Measurements from ENCODE around the gene TMEM31.

Gene TMEM31, protein sequence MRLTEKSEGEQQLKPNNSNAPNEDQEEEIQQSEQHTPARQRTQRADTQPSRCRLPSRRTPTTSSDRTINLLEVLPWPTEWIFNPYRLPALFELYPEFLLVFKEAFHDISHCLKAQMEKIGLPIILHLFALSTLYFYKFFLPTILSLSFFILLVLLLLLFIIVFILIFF

GRCh38 chrX:103710609-103711008, at the start of gene TMEM31:
TMEM31 (plus strand) TSS chrX:103710909; CDS start chrX:103712259, 1,350 bp downstream.
- Mint-ChIP-seq H3K27ac (no peak within 1 kb of the TSS), H3K27me3 (peaks cover 17% of the 10 kb centered on the region), H3K9me3 (no peaks in the 10 kb centered on the region), H3K4me1 (ENCODE audit: low read depth) (no peaks in the 10 kb centered on the region), H3K36me3 (ENCODE audit: low read depth) (no peaks in the 10 kb centered on the region), H3K4me3 (no peak within 1 kb of the TSS)
- no peak for DNase-seq

DNA sequence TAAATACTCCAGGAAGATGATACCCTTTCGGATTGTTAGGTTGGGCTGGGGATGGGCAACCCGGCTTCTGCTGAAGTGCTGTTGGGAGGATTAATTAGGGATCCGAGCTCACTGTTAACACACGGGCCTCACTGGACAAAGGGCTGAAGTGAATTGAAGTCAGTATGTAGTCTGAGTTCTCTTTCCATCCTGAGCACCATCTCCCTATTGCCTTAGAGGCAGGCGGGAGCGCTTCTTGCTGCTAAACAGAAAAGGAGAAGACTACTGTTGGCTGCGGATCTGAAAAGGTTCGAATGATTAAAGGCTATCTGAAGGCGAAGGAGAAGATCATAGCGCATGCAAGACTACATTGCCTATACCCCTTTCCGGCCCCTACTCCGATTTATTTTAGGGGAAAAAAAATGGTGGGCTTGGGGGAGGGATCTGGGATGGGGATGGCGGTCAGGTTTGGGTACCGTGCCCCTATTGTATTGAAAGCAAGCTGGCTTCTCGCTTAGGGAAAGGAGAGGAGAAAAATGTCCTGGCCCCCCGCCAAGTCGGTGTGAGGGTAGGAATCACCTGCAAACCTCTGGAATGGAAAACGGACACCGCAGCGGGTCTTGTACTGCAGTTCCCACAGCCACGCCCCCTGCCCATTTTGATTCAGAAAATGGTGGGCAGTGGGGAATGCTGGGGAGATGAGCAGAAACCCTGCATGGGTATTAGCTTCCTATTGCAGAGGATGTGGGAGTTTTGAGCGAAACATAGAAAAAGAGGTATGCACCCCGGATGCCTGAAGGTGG, 46.5 kb upstream of the TMEM31 start:
- Mint-ChIP-seq H3K27ac (no peak overlapping the region), H3K4me3 (no peak overlapping the region), H3K27me3 (peaks cover 54% of the 10 kb centered on the region), H3K4me1 (ENCODE audit: low read depth) (no peaks in the 10 kb centered on the region), H3K36me3 (ENCODE audit: low read depth) (no peaks in the 10 kb centered on the region), H3K9me3 (no peaks in the 10 kb centered on the region)
- DNase-seq: no peak

- Mint-ChIP-seq H3K9me3 (no peaks in the 10 kb centered on the region), H3K27ac (no peak overlapping the region), H3K4me1 (ENCODE audit: low read depth) (no peaks in the 10 kb centered on the region), H3K27me3 (peaks cover 38% of the 10 kb centered on the region), H3K36me3 (ENCODE audit: low read depth) (no peaks in the 10 kb centered on the region), H3K4me3 (no peak overlapping the region)
- DNase-seq: no peak
These were observed 44.3 kb upstream of the TMEM31 start for GRCh38 chrX:103666202-103667107.

- Mint-ChIP-seq H3K4me3 (no peak overlapping the region), H3K9me3 (no peaks in the 10 kb centered on the region), H3K4me1 (ENCODE audit: low read depth) (no peaks in the 10 kb centered on the region), H3K27ac (no peak overlapping the region), H3K27me3 (peaks cover 14% of the 10 kb centered on the region), H3K36me3 (ENCODE audit: low read depth) (peaks cover 4% of the 10 kb centered on the region)
- DNase-seq: no peak
These were observed 41.0 kb upstream of the TMEM31 start for GRCh38 chrX:103669745-103670144.

DNA sequence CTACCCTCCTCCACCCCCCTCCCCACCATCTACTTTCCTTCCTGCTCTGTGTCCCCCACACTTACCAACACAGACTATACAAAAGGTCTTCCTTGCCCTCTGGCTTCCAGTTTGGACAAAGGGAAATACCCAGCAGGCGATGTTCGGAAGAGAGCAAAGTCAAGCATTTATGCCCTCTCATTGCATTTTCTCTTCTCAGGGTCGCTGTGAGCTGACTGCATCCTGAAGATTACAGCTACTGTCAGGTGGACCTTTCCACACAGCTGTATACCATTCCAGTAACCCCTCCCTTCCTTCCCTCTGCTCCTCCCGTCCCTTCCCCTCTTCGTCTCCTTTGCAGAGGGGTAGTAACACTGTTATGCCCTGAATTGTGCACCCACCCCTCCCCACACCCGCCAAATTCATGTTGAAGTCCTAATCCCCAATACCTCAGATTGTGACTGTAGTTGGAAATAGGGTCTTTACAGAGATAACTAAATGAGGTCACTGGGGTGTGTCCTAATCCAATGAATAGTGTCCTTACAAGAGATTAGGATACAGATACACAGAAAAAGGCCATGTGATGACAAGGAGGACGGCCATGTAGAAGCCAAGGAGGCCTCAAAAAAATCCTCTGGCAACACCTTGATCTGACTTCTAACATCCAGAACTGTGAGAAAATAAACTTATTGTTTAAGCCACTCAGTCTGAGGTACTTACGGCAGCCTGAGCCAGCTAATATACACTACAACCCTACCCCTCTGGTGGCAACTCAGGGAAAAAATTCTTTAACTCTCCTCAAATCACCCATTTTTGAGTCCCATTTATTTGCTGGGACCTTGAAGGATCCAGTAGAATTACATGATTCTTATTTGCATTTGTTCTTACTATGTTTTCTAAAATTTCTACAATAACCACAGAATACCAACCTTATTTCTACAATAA, 35.9 kb upstream of the TMEM31 start:
- DNase-seq: no peak
- H3K9me3 Mint-ChIP-seq: no peaks in the 10 kb centered on the region
- H3K27me3 Mint-ChIP-seq: peaks cover 8% of the 10 kb centered on the region
- peaks cover 2% of the 10 kb centered on the region for H3K4me1 Mint-ChIP-seq (ENCODE audit: low read depth)
- peaks cover 50% of the 10 kb centered on the region for H3K36me3 Mint-ChIP-seq (ENCODE audit: low read depth)
- no peak overlapping the region for H3K27ac Mint-ChIP-seq
- no peak overlapping the region for H3K4me3 Mint-ChIP-seq

DNA sequence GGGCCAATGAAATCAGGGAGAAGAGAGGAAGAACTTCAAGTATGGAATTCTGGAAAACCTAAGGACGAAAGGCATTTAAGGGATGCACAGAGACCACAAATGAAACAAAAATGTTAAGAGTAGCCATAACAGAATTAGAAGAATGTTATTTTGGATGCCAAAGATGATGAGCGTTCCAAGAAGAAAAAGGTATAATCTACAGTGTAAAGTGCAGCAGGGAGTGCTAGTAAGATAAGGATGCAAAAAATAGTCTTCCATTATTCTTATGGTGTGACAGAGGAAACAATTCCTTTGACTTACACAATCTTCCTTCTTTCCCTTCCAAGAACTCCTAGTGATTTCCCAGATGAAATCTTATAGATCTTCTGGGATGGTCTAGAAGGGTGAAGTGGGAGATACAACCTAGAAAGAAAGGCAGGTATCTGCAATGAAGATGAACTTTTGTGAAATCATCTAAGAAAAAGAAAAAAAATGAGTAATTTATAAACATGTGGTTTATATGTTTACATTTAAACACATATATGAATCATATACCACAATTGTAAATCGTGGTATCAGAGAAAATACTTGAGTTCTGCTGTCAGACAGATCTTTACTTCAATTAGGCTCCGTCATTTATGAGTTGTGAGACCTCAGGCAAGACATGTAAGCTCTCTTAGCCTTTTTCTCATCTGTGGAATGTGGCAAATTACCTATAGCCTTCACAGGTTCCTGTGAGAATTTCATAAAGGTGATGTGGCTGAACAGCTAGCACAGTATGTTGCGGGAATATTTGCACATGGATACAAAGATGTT, 32.3 kb upstream of the TMEM31 start:
- Mint-ChIP-seq H3K4me3 (no peak overlapping the region), H3K36me3 (ENCODE audit: low read depth) (peaks cover 74% of the 10 kb centered on the region), H3K4me1 (ENCODE audit: low read depth) (peaks cover 2% of the 10 kb centered on the region), H3K27ac (no peak overlapping the region), H3K9me3 (no peaks in the 10 kb centered on the region), H3K27me3 (peaks cover 8% of the 10 kb centered on the region)
- DNase-seq: no peak

DNA sequence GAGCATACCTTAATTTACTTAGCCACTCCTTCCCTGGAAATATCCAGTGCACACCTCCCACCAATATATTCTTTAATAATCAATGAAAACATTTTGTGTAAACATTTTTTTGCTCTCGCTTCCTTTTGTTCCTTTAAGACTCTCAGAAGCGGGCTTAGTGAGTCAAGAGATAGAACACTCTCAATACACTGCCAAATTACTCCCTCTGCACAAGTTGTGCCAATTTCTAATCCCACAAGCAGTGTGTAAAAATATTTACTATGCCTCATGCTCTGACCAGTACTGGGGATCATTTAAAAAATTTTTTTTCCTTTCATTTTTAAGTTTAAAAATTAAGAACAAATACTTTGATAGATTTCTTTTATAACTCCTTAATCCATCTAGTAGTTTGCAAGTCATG, 29.3 kb upstream of the TMEM31 start:
- no peak overlapping the region for H3K27ac Mint-ChIP-seq
- H3K9me3 Mint-ChIP-seq: no peaks in the 10 kb centered on the region
- H3K4me1 Mint-ChIP-seq (ENCODE audit: low read depth): peaks cover 14% of the 10 kb centered on the region
- H3K4me3 Mint-ChIP-seq: no peak overlapping the region
- peaks cover 13% of the 10 kb centered on the region for H3K27me3 Mint-ChIP-seq
- no peak for DNase-seq
- peaks cover 78% of the 10 kb centered on the region for H3K36me3 Mint-ChIP-seq (ENCODE audit: low read depth)

DNA sequence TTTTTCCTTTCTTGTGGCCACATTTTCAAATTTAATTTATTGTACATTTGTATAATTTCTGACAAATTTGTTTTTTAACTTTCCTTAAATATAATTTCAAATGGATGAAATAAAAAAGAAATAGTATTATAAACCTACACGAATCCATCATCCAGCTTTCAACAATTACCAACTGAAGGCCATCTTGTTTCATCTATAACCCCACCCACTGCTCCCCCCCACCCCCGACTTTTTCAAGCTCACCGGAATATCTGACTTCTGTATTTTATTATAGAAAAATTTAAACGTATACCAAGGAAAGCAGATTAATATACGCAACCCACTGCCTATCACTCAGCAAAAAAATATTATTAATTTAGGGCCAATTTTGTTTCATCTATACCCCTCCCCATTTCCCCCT, 25.3 kb upstream of the TMEM31 start:
- H3K4me1 Mint-ChIP-seq (ENCODE audit: low read depth): peaks cover 13% of the 10 kb centered on the region
- peaks cover 11% of the 10 kb centered on the region for H3K27me3 Mint-ChIP-seq
- peaks cover 44% of the 10 kb centered on the region for H3K36me3 Mint-ChIP-seq (ENCODE audit: low read depth)
- no peaks in the 10 kb centered on the region for H3K9me3 Mint-ChIP-seq
- DNase-seq: no peak
- H3K27ac Mint-ChIP-seq: peak overlapping the region; percentile 89
- no peak overlapping the region for H3K4me3 Mint-ChIP-seq

DNA sequence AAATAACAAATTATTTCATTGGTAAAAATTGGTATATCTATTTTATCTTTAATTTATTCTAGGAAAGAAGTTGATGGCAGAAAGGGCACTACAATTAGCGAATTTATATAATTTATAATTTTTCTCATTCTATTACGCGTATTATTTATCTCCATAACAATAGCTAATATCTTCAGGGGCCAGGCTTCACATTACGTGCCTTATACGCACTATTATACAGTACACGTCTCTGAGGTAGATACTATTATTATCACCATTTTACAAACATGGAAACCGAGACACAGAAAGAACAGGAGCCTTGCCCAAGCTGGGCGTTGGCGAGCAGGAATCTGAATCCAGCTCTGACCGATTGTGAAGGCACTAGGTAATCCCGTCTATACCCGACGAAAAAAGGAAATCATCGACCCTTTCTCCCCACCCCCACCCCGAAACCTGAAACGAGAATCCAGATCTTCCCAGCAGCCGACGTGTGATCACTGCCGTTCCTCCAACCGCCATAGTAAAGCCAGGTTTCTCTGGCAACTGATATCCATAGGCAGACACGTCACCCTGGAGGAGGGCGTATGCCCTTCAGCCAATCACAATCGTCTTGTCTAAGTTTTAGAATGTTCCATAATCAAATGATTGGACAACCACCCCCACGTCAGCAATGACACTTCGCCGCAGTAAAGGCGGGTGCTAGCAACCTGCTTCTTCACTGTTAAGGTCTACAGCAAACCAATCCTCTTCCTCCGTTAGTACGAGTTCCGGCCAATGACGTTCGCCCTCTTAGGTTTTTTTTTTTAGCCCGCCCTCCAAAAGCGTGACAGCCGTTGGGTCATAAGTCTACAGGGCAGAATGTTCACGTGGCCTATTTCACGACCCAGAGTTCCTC, 24.3 kb upstream of the TMEM31 start, which contains the start of gene MORF4L2:
MORF4L2 (minus strand) TSS at position 501 of the 874 bp plus-strand sequence. CDS start 9,672 bp downstream, outside the sequence.
- DNase-seq: peak; percentile 80
- peaks cover 11% of the 10 kb centered on the region for H3K27me3 Mint-ChIP-seq
- H3K4me3 Mint-ChIP-seq: no peak within 1 kb of the TSS
- H3K36me3 Mint-ChIP-seq (ENCODE audit: low read depth): peaks cover 39% of the 10 kb centered on the region
- peaks cover 13% of the 10 kb centered on the region for H3K4me1 Mint-ChIP-seq (ENCODE audit: low read depth)
- peak within 1 kb of the TSS; percentile 89 for H3K27ac Mint-ChIP-seq
- H3K9me3 Mint-ChIP-seq: no peaks in the 10 kb centered on the region

GRCh38 chrX:103687073-103687695, 23.5 kb upstream of the TMEM31 start:
- Mint-ChIP-seq H3K27me3 (peaks cover 16% of the 10 kb centered on the region), H3K4me1 (ENCODE audit: low read depth) (peaks cover 13% of the 10 kb centered on the region), H3K9me3 (no peaks in the 10 kb centered on the region), H3K36me3 (ENCODE audit: low read depth) (peaks cover 33% of the 10 kb centered on the region), H3K27ac (no peak overlapping the region), H3K4me3 (no peak overlapping the region)
- peak; percentile 89 for DNase-seq

DNA sequence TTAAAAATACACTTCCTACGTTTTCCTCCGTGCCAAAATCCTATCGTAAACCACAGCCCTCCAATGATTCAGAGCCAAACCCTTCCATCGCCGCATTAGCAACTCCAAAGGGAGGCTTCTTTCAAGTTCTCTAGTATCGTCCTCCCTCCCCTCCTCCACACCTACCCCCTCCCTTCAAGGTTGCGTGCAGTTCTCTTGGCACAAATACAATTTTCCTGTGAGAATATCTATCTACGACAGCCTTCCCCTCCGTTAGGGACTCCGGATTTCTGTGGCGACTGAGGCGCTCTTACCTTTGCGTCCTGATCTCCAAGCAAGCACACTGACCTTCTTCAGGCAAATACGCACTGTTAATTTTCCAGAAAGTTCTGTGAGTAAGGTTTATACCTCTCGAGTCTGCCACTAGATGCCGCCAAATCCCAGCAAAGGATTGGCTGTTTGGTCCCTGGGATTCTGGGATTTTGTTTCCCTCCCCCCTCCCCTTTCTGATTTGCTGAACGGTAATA, 23.0 kb upstream of the TMEM31 start:
- Mint-ChIP-seq H3K27me3 (peaks cover 20% of the 10 kb centered on the region), H3K9me3 (no peaks in the 10 kb centered on the region), H3K27ac (no peak overlapping the region), H3K4me1 (ENCODE audit: low read depth) (peaks cover 13% of the 10 kb centered on the region), H3K36me3 (ENCODE audit: low read depth) (peaks cover 29% of the 10 kb centered on the region), H3K4me3 (no peak overlapping the region)
- peak; percentile 66 for DNase-seq

DNA sequence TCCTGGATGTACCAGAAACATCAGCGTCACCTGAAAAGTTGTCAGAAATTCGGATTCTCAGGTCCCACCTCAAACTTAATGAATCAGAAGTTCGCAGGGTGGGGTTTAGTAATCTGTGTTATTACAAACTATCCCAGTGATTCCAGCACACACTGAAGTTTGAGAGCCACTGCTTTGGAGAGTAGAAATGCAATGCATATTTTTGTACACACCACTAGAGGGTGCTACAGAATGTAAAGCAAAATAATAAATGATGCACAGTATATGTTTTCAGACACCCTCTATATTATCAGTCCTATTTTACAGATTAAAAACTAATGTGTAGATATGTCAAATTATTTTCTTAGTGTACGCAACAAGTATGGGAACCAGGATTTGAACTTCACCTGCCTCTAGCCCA, 21.8 kb upstream of the TMEM31 start:
- no peak for DNase-seq
- H3K27me3 Mint-ChIP-seq: peaks cover 22% of the 10 kb centered on the region
- no peak overlapping the region for H3K4me3 Mint-ChIP-seq
- H3K36me3 Mint-ChIP-seq (ENCODE audit: low read depth): peaks cover 23% of the 10 kb centered on the region
- no peak overlapping the region for H3K27ac Mint-ChIP-seq
- H3K9me3 Mint-ChIP-seq: no peaks in the 10 kb centered on the region
- H3K4me1 Mint-ChIP-seq (ENCODE audit: low read depth): peaks cover 8% of the 10 kb centered on the region

Measured in activated T-cell treated with anti-CD3 and anti-CD28 coated beads, Interleukin-2, amount 50 U/mL, for 24 hours (primary cell).